Upper lobe of left lung (tissue), 4 donors: Measurements from ENCODE around the gene GREB1L.

Source experiments
- CTCF ChIP-seq, 6 experiments: fragments of 450-650 bp in 4 of 6; fragments of 200-600 bp in 2 of 6; sonication (generic) in 2 of 6; IDR thresholded peaks; one replicate each; pipeline ENCODE4 v1.5.1; 2016 to 2019; ENCODE audit warnings: antibody characterized with exemption in 6 of 6
- POLR2AphosphoS5 ChIP-seq, 2 donors: sonication (generic); formaldehyde crosslinking; IDR thresholded peaks; one replicate each; pipeline ENCODE4 v1.5.1; 2017; ENCODE audit warnings: antibody characterized with exemption in 2 of 2

- no peak for TF ChIP-seq CTCF (IDR thresholded peaks at IDR 0.05)
- TF ChIP-seq POLR2AphosphoS5 (IDR thresholded peaks at IDR 0.05): no peak
These were observed 65.5 kb downstream of the GREB1L start for GRCh38 chr18:21307578-21307977.
